SK-N-SH (cell line): ENCODE measurements around the gene SLC22A17. TPM values are rescaled to one million over a fixed set of nuclear protein-coding genes. Genes with fewer than 3 reads are reported as not detected.

Experiments used
- CTCF ChIA-PET: fragments of 300-600, 350-600 bp; formaldehyde crosslinking; extraction: SDS; loops from one replicate; lab custom pipeline; 2021; lab: Yijun Ruan, JAX
- POLR2A ChIA-PET: fragments of 350-600 bp; sonication (Branson Sonifier 250); formaldehyde crosslinking; extraction: SDS; loops from one replicate; lab custom pipeline; 2020; ENCODE audit warnings: antibody characterized with exemption, inconsistent platforms; lab: Yijun Ruan, JAX
- DNase-seq: peaks from one replicate; pipeline ENCODE4 v3.0.0; 2012
- H2AFZ ChIP-seq: fragments of 200-600 bp; sonication (generic); 2 replicates; pipeline ENCODE4 v1.8.1; 2016; ENCODE audit warnings: antibody characterized with exemption, mild to moderate bottlenecking, low read depth
- H3F3A ChIP-seq: fragments of 200-600 bp; sonication (generic); replicated peaks from 2 replicates; pipeline ENCODE3; 2016; ENCODE audit warnings: antibody characterized with exemption, mild to moderate bottlenecking; ENCODE audit not compliant: insufficient read depth
- H3K27ac ChIP-seq, 2 experiments: fragments of 200-500 bp in 1 of 2; fragments of 200-600 bp in 1 of 2; sonication (Bioruptor generic) in 1 of 2; sonication (generic), shearing (Covaris generic) in 1 of 2; 2 replicates each; pipeline versions ENCODE4 v1.5.1 to v1.6.1; 2014 to 2016; ENCODE audit warnings: low read depth in 2 of 2, inconsistent platforms in 1 of 2, low read length in 1 of 2, mild to moderate bottlenecking in 1 of 2, mixed read lengths in 1 of 2
- H3K27me3 ChIP-seq: fragments of 200-600 bp; sonication (generic), shearing (Covaris generic); 2 replicates; pipeline ENCODE4 v1.6.1; 2016; ENCODE audit warnings: mixed run types; ENCODE audit not compliant: insufficient read depth
- H3K36me3 ChIP-seq, 2 experiments: fragments of 200-500 bp in 1 of 2; fragments of 200-600 bp in 1 of 2; sonication (Bioruptor generic) in 1 of 2; sonication (generic) in 1 of 2; replicated peaks in 1 of 2; 2 replicates each; pipeline versions ENCODE3 to v1.5.1; 2014 to 2016; ENCODE audit warnings: low read length in 1 of 2, mild to moderate bottlenecking in 1 of 2; ENCODE audit not compliant: insufficient read depth in 2 of 2, control insufficient read depth in 1 of 2
- H3K4me1 ChIP-seq, 2 experiments: fragments of 200-500 bp in 1 of 2; fragments of 200-600 bp in 1 of 2; sonication (Bioruptor generic) in 1 of 2; sonication (generic), shearing (Covaris generic) in 1 of 2; 2 replicates each; pipeline versions ENCODE4 v1.5.1 to v1.6.1; 2014 to 2016; ENCODE audit warnings: low read depth in 1 of 2, low read length in 1 of 2, mixed run types in 1 of 2; ENCODE audit not compliant: insufficient read depth in 2 of 2, control insufficient read depth in 1 of 2
- H3K4me2 ChIP-seq: fragments of 200-600 bp; sonication (generic), shearing (Covaris generic); 2 replicates; pipeline ENCODE4 v1.6.1; 2017; ENCODE audit warnings: mixed run types
- H3K4me3 ChIP-seq, 2 experiments: fragments of 200-500 bp in 1 of 2; fragments of 200-600 bp in 1 of 2; sonication (Bioruptor generic) in 1 of 2; sonication (generic), shearing (Covaris generic) in 1 of 2; 2 replicates each; pipeline versions ENCODE4 v1.5.1 to v1.8.1; 2014 to 2016; ENCODE audit warnings: low read depth in 2 of 2, inconsistent platforms in 1 of 2, low read length in 1 of 2, mild to moderate bottlenecking in 1 of 2, mixed read lengths in 1 of 2, moderate library complexity in 1 of 2
- H3K79me2 ChIP-seq: fragments of 200-600 bp; sonication (generic); 2 replicates; pipeline ENCODE4 v1.8.1; 2017; ENCODE audit warnings: mild to moderate bottlenecking; ENCODE audit not compliant: insufficient read depth
- H3K9ac ChIP-seq: fragments of 200-600 bp; sonication (generic); 2 replicates; pipeline ENCODE4 v1.6.1; 2017; ENCODE audit warnings: mixed run types
- H3K9me2 ChIP-seq: fragments of 200-600 bp; sonication (generic); 2 replicates; pipeline ENCODE4 v1.6.1; 2017; ENCODE audit warnings: mixed run types
- H3K9me3 ChIP-seq: fragments of 200-600 bp; sonication (generic); 2 replicates; pipeline ENCODE4 v1.6.1; 2017; ENCODE audit warnings: mixed run types, mild to moderate bottlenecking, moderate library complexity
- H4K20me1 ChIP-seq: fragments of 200-600 bp; sonication (generic); 2 replicates; pipeline ENCODE4 v1.6.1; 2017; ENCODE audit warnings: mild to moderate bottlenecking, mixed run types; ENCODE audit not compliant: insufficient read depth
- CHD2 ChIP-seq: fragments of 150-350 bp; IDR thresholded peaks from 2 replicates; pipeline ENCODE4 v1.6.1; 2018; ENCODE audit warnings: low read length; ENCODE audit not compliant: partially characterized antibody
- ELF1 ChIP-seq: IDR thresholded peaks from 2 replicates; pipeline ENCODE4 v1.4.0; 2012
- FOSL2 ChIP-seq: IDR thresholded peaks from 2 replicates; pipeline ENCODE4 v1.4.0; 2012; ENCODE audit warnings: low read depth, mild to moderate bottlenecking, moderate library complexity, borderline replicate concordance
- FOXM1 ChIP-seq: IDR thresholded peaks from 2 replicates; pipeline ENCODE4 v1.4.0; 2012; ENCODE audit warnings: low read depth, mild to moderate bottlenecking
- GABPA ChIP-seq: IDR thresholded peaks from 2 replicates; pipeline ENCODE4 v1.4.0; 2012; ENCODE audit warnings: low read depth, mild to moderate bottlenecking
- GATA2 ChIP-seq: sonication (generic); formaldehyde crosslinking; IDR thresholded peaks from 2 replicates; pipeline ENCODE4 v1.5.0; 2020; ENCODE audit warnings: mild to moderate bottlenecking, missing genetic modification reagents
- JUND ChIP-seq: IDR thresholded peaks from 2 replicates; pipeline ENCODE4 v1.4.0; 2012
- MAX ChIP-seq: IDR thresholded peaks from 2 replicates; pipeline ENCODE4 v1.4.0; 2012; ENCODE audit warnings: low read depth
- MEF2A ChIP-seq: IDR thresholded peaks from 2 replicates; pipeline ENCODE4 v1.4.0; 2012; ENCODE audit warnings: low read depth, borderline replicate concordance
- MXI1 ChIP-seq: IDR thresholded peaks from 2 replicates; pipeline ENCODE4 v1.6.1; 2012; ENCODE audit warnings: mild to moderate bottlenecking, low read depth, low read length, improper control_type of control experiment
- PBX3 ChIP-seq: IDR thresholded peaks from 2 replicates; pipeline ENCODE4; 2012
- POLR2AphosphoS5 ChIP-seq: IDR thresholded peaks from 2 replicates; pipeline ENCODE4 v1.6.1; 2012; ENCODE audit warnings: low read depth, low read length
- RAD21 ChIP-seq: IDR thresholded peaks from 2 replicates; pipeline ENCODE4 v1.6.1; 2012; ENCODE audit warnings: mild to moderate bottlenecking, low read length
- RCOR1 ChIP-seq: fragments of 150-350 bp; IDR thresholded peaks from 2 replicates; pipeline ENCODE4 v1.6.1; 2017; ENCODE audit warnings: antibody characterized with exemption, low read length
- REST ChIP-seq: IDR thresholded peaks from 2 replicates; pipeline ENCODE4 v1.6.1; 2012; ENCODE audit warnings: mild to moderate bottlenecking, low read depth, low read length, moderate library complexity
- RXRA ChIP-seq: IDR thresholded peaks from 2 replicates; pipeline ENCODE4 v1.4.0; 2012; ENCODE audit warnings: low read depth, mild to moderate bottlenecking, borderline replicate concordance
- SIN3A ChIP-seq: IDR thresholded peaks from 2 replicates; pipeline ENCODE4 v1.6.1; 2012; ENCODE audit warnings: low read depth, mild to moderate bottlenecking, low read length, moderate library complexity, borderline replicate concordance
- SMC3 ChIP-seq: IDR thresholded peaks from 2 replicates; pipeline ENCODE4 v1.6.1; 2012; ENCODE audit warnings: low read depth, low read length, improper control_type of control experiment
- TAF1 ChIP-seq: IDR thresholded peaks from 2 replicates; pipeline ENCODE4 v1.6.1; 2012; ENCODE audit warnings: low read depth, mild to moderate bottlenecking, low read length, moderate library complexity, borderline replicate concordance
- TCF12 ChIP-seq: IDR thresholded peaks from 2 replicates; pipeline ENCODE4 v1.4.0; 2012
- USF2 ChIP-seq: fragments of 150-350 bp; IDR thresholded peaks from 2 replicates; pipeline ENCODE4 v1.6.1; 2017; ENCODE audit warnings: antibody characterized with exemption, low read length, low read depth, borderline replicate concordance
- YY1 ChIP-seq: IDR thresholded peaks from 2 replicates; pipeline ENCODE4 v1.4.0; 2012; ENCODE audit warnings: low read depth, mild to moderate bottlenecking
- WGBS: methylation state at CpG from one replicate; pipeline ENCODE4 v1.1.6; 2017; ENCODE audit warnings: low lambda C conversion rate; 5-methylcytosine and 5-hydroxymethylcytosine counted together
- polyA plus RNA-seq, 3 experiments: library from polyadenylated mRNA; depleted of rRNA; stranded (reverse); fragments of >200 nt; gene quantifications; 2 replicates each; pipeline ENCODE4 v1.2.3, GENCODE V29; 2012

Gene SLC22A17
- polyA plus RNA-seq, 1 of the 3 experiments (the other 2 are of a cell fraction), result 27.2 TPM

- TF ChIP-seq FOSL2, result no peak
- no peak for TF ChIP-seq RXRA
- TF ChIP-seq TAF1, result 0 out of 2 replicates have a peak, but pooled peaks have one; percentile 14
- TF ChIP-seq TCF12, result no peak
- TF ChIP-seq GATA2, result no peak
- no peak for TF ChIP-seq SIN3A
Observed at GRCh38 chr14:23302290-23303225, 50.1 kb downstream of the SLC22A17 start, which contains the start of gene PPP1R3E (continued).

GRCh38 chr14:23301969-23302289 lies 50.8 kb downstream of the SLC22A17 start:
- Histone ChIP-seq H3K4me3 (peak overlapping the region; percentile 69 to 91), H3K4me1 (peaks cover 14 to 18% of the 10 kb centered on the region in 2 experiments; a peak in 3 of 4 replicates), H4K20me1 (no peaks in the 10 kb centered on the region), H3K36me3 (peaks cover 0 to 3% of the 10 kb centered on the region in 2 experiments), H3K27me3 (no peaks in the 10 kb centered on the region), H3K4me2 (peak overlapping the region; percentile 97), H3F3A (peaks cover 27% of the 10 kb centered on the region), H3K9me3 (no peaks in the 10 kb centered on the region), H2AFZ (peak overlapping the region; percentile 89), H3K9me2 (no peaks in the 10 kb centered on the region), H3K27ac (peak overlapping the region; percentile 88 to 93), H3K79me2 (peaks cover 13% of the 10 kb centered on the region), H3K9ac (peak overlapping the region; percentile 74)
- CTCF ChIA-PET, result interaction anchor here (0.9 to 4.7 kb wide), 16 partner anchors 9 to 290 kb away, joined by 3 to 26 read pairs (median 7); partner anchors contain the start of genes HOMEZ and PABPN1
- DNase-seq, result no peak
- POLR2A ChIA-PET, result interaction anchor here (0.7 to 1.6 kb wide), 5 partner anchors 9 to 207 kb away, joined by 3 to 7 read pairs (median 4); partner anchors contain the start of genes ACIN1, C14orf119 and PABPN1
- no CpG with 5 or more reads among the region's 25 CpGs for WGBS
- TF ChIP-seq GATA2, result no peak
- TF ChIP-seq FOXM1, result 0 out of 2 replicates have a peak, but pooled peaks have one; percentile 51
- peak; percentile 74 for TF ChIP-seq POLR2AphosphoS5
- no peak for TF ChIP-seq RAD21
- 0 out of 2 replicates have a peak, but pooled peaks have one; percentile 51 for TF ChIP-seq YY1
- TF ChIP-seq RCOR1, result no peak
- no peak for TF ChIP-seq REST
- TF ChIP-seq MAX, result peak; percentile 75; the same call in 1 of the 2 replicates
- TF ChIP-seq ELF1, result 0 out of 2 replicates have a peak, but pooled peaks have one; percentile 29
- TF ChIP-seq SIN3A, result 0 out of 2 replicates have a peak, but pooled peaks have one; percentile 24
- TF ChIP-seq RXRA, result no peak; the same call in 1 of the 2 replicates
- TF ChIP-seq TCF12, result peak; percentile 15; the same call in 1 of the 2 replicates
- TF ChIP-seq JUND, result no peak
- no peak for TF ChIP-seq USF2
- TF ChIP-seq CHD2, result peak; percentile 4
- TF ChIP-seq SMC3, result no peak
- TF ChIP-seq FOSL2, result no peak
- 0 out of 2 replicates have a peak, but pooled peaks have one; percentile 1 for TF ChIP-seq PBX3
- TF ChIP-seq MXI1, result no peak; the same call in 1 of the 2 replicates
- TF ChIP-seq GABPA, result no peak
- TF ChIP-seq MEF2A, result no peak
